Activated T-helper 1 cell treated with anti-CD3 and anti-CD28 coated beads, Interleukin-12 subunit alpha, Interleukin-12 subunit beta, Interleukin-2, Interleukin-4 antibody, amounts not matched to agents 30 ng/mL and 10 ng/mL and 1 ng/mL, durations not matched to agents 14 hours and 24 hours and 36 hours (primary cell): ENCODE results near the gene OR2A7. TPM values are rescaled to one million over a fixed set of nuclear protein-coding genes. Genes with fewer than 3 reads are reported as not detected.
"Not testable (repeated sequence)": the region's sequence is repeated elsewhere in the genome, so short reads cannot be mapped to it uniquely, and the experiment has no call there.

Source experiments
- DNase-seq: peaks from one replicate; pipeline ENCODE4 v3.0.0; 2021; ENCODE audit warnings: low spot score
- H3K27ac Mint-ChIP-seq: one replicate; pipeline ENCODE4 v1.8.0; 2021; ENCODE audit warnings: mild to moderate bottlenecking, mixed read lengths
- H3K27me3 Mint-ChIP-seq: one replicate; pipeline ENCODE4 v1.8.0; 2022; ENCODE audit warnings: mild to moderate bottlenecking, moderate library complexity, mixed read lengths; ENCODE audit not compliant: insufficient read depth
- H3K36me3 Mint-ChIP-seq: one replicate; pipeline ENCODE4 v1.8.0; 2021; ENCODE audit warnings: low read depth, mixed read lengths
- H3K4me1 Mint-ChIP-seq: one replicate; pipeline ENCODE4 v1.8.0; 2021; ENCODE audit warnings: low read depth, mixed read lengths
- H3K4me3 Mint-ChIP-seq: one replicate; pipeline ENCODE4 v1.8.0; 2021; ENCODE audit warnings: mild to moderate bottlenecking, moderate library complexity, mixed read lengths
- H3K9me3 Mint-ChIP-seq: one replicate; pipeline ENCODE4 v1.8.0; 2021; ENCODE audit warnings: mixed read lengths
- intact Hi-C: fragments of 100-400 bp; cut with micrococcal nuclease; formaldehyde crosslinking; loops from one replicate; pipeline ENCODE4 v1.15.1; 2024
- total RNA-seq: library from RNA; stranded (reverse); gene quantifications from 2 replicates; pipeline ENCODE4 v1.2.3, GENCODE V29; 2022

The OR2A7 gene, protein sequence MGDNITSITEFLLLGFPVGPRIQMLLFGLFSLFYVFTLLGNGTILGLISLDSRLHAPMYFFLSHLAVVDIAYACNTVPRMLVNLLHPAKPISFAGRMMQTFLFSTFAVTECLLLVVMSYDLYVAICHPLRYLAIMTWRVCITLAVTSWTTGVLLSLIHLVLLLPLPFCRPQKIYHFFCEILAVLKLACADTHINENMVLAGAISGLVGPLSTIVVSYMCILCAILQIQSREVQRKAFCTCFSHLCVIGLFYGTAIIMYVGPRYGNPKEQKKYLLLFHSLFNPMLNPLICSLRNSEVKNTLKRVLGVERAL
- 1.7 and 2.1 TPM in 2 replicates for total RNA-seq

DNA sequence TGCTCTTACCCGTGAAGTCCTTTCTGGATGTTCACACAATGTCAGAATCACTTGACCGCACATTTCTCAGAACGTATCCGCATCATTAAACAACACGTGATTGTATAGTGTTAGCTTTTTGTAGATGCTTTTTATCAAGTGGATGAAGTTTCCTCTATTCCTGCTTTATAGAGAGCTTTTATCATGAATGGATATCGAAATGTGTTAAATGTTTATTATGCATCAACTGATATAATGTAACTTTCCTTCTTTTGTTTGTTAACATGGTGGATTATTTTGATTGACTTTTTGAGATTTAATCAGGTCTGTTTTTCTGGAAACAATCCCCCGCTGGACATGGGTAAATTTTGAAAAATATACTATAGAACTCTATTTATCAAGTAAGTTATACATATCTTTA lies at the start of gene OR2A7:
Gene OR2A7 (minus strand): TSS at position 101 of the 400 bp plus-strand sequence. CDS start 5,164 bp downstream, outside the sequence.
- intact Hi-C loops, DNase-seq, H3K4me3 Mint-ChIP-seq, H3K4me1 Mint-ChIP-seq, H3K27me3 Mint-ChIP-seq, H3K9me3 Mint-ChIP-seq, H3K36me3 Mint-ChIP-seq, H3K27ac Mint-ChIP-seq: not testable (repeated sequence)

- intact Hi-C loops, H3K4me1 Mint-ChIP-seq, H3K36me3 Mint-ChIP-seq, H3K4me3 Mint-ChIP-seq, DNase-seq, H3K9me3 Mint-ChIP-seq, H3K27ac Mint-ChIP-seq, H3K27me3 Mint-ChIP-seq: not testable (repeated sequence)
Measured at GRCh38 chr7:144311872-144312469, 47.4 kb upstream of the OR2A7 start, which contains the start of gene OR2A1. Gene OR2A1 (plus strand): TSS chr7:144312419. CDS start chr7:144318125, 5,706 bp downstream.

GRCh38 chr7:144311218-144311617 lies 46.6 kb upstream of the OR2A7 start:
- H3K4me1 Mint-ChIP-seq, H3K27ac Mint-ChIP-seq, H3K36me3 Mint-ChIP-seq, intact Hi-C loops, H3K27me3 Mint-ChIP-seq, H3K9me3 Mint-ChIP-seq, DNase-seq, H3K4me3 Mint-ChIP-seq: not testable (repeated sequence)

DNA sequence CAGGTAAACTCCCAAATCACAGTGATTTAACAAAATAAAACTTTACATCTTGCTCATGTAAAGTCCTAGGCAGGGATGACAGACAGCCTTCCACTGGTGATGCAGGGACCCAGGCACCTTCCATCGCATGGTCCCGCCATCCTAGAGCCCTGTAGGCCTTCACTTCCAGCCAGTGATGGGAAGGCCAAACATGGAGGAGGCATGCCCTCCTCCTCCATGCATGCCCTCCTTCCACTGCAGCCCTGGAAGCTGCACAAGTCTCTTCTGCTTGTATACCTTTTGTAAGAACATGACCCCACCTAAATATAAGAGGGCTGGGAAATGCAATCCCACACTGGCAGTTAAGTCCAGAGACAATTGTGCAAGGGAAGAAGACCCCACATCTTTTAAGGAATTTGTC lies 45.1 kb upstream of the OR2A7 start:
- DNase-seq, H3K9me3 Mint-ChIP-seq, H3K4me1 Mint-ChIP-seq, H3K27ac Mint-ChIP-seq, H3K36me3 Mint-ChIP-seq, intact Hi-C loops, H3K4me3 Mint-ChIP-seq, H3K27me3 Mint-ChIP-seq: not testable (repeated sequence)

DNA sequence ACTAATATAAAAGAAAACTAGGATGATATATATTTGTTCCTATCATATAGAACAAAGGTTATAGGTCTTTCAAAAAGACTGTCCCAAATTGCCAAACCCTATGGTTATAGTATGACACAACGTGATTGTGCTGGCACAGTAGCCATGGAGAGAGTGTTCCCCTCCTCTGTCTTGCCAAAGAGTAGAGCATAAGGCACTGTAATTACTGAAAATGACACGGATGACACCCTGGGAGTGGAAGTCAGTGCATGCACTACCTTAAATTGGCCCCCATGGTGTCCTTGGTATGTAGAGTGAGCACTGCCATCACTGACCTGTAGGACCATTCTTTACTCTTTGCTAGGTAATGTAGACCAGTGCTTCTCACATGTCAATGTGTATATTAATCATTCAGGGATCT lies 40.6 kb upstream of the OR2A7 start:
- H3K36me3 Mint-ChIP-seq, H3K27me3 Mint-ChIP-seq, DNase-seq, H3K9me3 Mint-ChIP-seq, H3K4me1 Mint-ChIP-seq, intact Hi-C loops, H3K4me3 Mint-ChIP-seq, H3K27ac Mint-ChIP-seq: not testable (repeated sequence)

- H3K4me3 Mint-ChIP-seq, H3K27me3 Mint-ChIP-seq, H3K4me1 Mint-ChIP-seq, DNase-seq, H3K36me3 Mint-ChIP-seq, H3K9me3 Mint-ChIP-seq, H3K27ac Mint-ChIP-seq, intact Hi-C loops: not testable (repeated sequence)
Measured at GRCh38 chr7:144303607-144304006, 39.0 kb upstream of the OR2A7 start.

DNA sequence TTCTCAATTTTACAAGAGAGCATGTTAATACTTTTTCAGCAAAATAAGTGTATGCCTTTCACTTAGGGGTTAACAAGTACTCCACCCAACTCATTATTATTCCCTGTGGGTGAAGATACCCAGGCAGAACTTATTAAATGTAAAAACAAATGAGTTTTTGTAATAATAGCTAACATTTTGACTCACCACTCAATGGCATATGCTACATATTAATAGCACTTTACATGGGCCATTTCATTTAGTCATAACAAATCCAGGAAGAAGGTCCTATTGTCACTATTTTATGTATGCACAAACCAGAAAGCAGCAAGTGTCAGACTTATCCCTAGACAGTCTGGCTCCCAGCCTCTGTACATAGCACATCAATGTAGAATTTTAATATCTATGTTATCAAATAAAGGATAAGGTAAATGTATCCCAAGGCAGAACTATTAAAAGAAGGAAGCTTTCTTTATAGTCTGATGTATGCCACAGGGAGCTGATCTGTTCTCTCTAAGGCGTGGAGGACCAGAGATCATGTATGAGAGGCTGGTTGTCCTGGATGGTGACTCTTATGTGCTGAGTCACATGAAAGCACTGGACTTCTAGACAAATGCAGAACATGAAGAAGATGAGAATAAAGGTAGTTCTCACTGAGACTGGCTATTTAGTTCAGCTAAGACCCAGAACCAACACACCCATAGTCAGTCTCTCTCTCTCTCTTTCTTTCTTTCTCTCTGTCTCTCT lies 38.1 kb upstream of the OR2A7 start:
- DNase-seq, H3K9me3 Mint-ChIP-seq, H3K4me1 Mint-ChIP-seq, H3K36me3 Mint-ChIP-seq, H3K27ac Mint-ChIP-seq, H3K4me3 Mint-ChIP-seq, intact Hi-C loops, H3K27me3 Mint-ChIP-seq: not testable (repeated sequence)

GRCh38 chr7:144293794-144294499 lies 29.4 kb upstream of the OR2A7 start:
- H3K27me3 Mint-ChIP-seq, H3K27ac Mint-ChIP-seq, H3K9me3 Mint-ChIP-seq, DNase-seq, H3K36me3 Mint-ChIP-seq, intact Hi-C loops, H3K4me1 Mint-ChIP-seq, H3K4me3 Mint-ChIP-seq: not testable (repeated sequence)

DNA sequence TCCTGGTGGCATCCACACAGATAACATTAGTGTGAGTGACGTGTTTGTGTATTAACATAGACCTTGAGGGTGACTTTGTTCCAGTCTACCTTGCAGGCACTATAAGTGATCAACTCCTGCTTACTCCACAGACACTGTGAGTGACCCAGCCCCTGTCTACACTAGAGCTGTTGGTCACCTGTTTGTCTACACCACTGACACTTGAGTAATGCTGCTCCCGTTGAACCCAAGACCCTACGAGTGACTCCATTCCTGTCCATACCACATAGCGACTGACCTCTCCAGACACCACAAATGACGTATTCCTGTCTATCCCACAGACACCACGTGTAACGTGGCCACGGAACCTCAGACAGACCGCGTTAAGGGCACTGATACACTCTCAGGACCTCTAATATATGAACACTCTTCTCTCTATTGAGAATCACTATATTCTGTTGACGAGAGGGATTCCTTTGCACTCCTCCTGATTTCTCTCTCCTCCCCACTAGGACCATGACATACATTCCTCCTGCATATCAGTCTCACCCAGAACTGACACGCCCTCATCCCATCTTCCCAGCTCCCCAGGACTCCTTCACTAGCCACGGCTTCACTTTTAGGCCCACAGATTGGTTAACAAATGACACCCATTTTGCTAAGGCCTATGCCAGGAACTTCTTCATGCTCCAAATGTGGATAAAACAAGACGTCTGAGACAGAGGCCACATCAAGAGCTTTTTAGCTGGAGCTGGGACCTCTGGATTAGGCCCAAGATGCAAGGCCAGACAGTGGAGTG lies 28.0 kb upstream of the OR2A7 start:
- H3K9me3 Mint-ChIP-seq, H3K27me3 Mint-ChIP-seq, DNase-seq, H3K4me1 Mint-ChIP-seq, H3K27ac Mint-ChIP-seq, H3K36me3 Mint-ChIP-seq, intact Hi-C loops, H3K4me3 Mint-ChIP-seq: not testable (repeated sequence)

- H3K4me1 Mint-ChIP-seq, H3K27me3 Mint-ChIP-seq, intact Hi-C loops, H3K9me3 Mint-ChIP-seq, H3K36me3 Mint-ChIP-seq, DNase-seq, H3K4me3 Mint-ChIP-seq, H3K27ac Mint-ChIP-seq: not testable (repeated sequence)
Measured at GRCh38 chr7:144291607-144292006, 27.0 kb upstream of the OR2A7 start.

- H3K27ac Mint-ChIP-seq, H3K9me3 Mint-ChIP-seq, H3K4me3 Mint-ChIP-seq, H3K27me3 Mint-ChIP-seq, H3K4me1 Mint-ChIP-seq, intact Hi-C loops, H3K36me3 Mint-ChIP-seq, DNase-seq: not testable (repeated sequence)
Measured at GRCh38 chr7:144287171-144287784, 22.7 kb upstream of the OR2A7 start.

DNA sequence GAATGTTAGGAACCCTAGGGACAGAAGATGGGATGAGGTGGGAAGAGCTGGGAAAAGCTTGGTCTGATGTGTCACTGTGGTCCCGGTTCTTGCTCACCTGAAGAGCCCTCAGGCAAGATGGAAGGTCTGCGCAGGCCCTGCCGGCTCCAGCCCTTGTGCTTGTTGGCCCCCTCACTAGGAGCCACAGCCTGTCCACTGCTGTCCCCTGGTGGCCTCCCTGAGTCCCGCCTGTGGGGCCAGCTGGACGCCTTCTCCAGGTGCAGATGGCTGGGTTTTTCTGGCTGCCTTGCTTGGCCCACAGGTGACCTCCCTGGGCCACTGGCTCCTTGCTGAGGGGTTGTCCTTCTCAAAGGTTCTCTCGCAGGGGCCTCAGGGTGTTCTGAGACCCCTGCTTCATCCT lies 19.1 kb upstream of the OR2A7 start:
- H3K27me3 Mint-ChIP-seq, H3K4me3 Mint-ChIP-seq, H3K27ac Mint-ChIP-seq, DNase-seq, H3K9me3 Mint-ChIP-seq, intact Hi-C loops, H3K4me1 Mint-ChIP-seq, H3K36me3 Mint-ChIP-seq: not testable (repeated sequence)
